ENCODE measurements around the gene DNTT.

The DNTT gene

DNA sequence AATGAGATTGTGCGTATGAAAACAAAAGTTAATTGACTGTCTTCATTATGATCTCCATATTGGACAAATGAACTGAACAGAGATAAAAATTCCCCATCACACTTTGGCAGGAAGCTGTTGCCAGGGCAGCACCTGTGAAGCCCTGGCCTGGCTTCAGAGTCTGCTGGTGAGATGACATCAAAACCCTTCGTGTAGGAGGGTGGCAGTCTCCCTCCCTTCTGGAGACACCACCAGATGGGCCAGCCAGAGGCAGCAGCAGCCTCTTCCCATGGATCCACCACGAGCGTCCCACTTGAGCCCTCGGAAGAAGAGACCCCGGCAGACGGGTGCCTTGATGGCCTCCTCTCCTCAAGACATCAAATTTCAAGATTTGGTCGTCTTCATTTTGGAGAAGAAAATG lies at the start of gene DNTT:
DNTT (plus strand) TSS at position 205 of the 400 bp plus-strand sequence; CDS start at position 269, 64 bp downstream.
- DNase-seq = no peak

DNA sequence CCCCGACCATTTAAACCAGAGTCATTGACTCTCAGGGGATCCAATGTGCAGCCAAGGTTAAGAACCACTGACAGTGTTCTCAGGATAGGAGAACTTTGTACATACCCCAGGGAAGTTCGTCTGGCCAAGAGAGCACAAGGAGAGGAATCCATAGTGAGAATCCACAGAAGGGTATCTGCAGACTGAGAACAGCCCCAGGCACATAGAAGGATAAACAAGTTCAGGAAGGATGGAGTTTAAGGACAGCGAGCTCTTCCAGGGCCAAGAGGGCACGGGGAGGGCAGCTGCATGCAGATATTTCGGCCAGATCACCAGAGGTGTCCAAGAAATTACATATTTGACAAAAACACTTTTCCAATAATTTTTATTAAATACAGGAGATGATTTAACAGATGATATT lies 49.3 kb upstream of the DNTT start:
- no peak for DNase-seq

DNA sequence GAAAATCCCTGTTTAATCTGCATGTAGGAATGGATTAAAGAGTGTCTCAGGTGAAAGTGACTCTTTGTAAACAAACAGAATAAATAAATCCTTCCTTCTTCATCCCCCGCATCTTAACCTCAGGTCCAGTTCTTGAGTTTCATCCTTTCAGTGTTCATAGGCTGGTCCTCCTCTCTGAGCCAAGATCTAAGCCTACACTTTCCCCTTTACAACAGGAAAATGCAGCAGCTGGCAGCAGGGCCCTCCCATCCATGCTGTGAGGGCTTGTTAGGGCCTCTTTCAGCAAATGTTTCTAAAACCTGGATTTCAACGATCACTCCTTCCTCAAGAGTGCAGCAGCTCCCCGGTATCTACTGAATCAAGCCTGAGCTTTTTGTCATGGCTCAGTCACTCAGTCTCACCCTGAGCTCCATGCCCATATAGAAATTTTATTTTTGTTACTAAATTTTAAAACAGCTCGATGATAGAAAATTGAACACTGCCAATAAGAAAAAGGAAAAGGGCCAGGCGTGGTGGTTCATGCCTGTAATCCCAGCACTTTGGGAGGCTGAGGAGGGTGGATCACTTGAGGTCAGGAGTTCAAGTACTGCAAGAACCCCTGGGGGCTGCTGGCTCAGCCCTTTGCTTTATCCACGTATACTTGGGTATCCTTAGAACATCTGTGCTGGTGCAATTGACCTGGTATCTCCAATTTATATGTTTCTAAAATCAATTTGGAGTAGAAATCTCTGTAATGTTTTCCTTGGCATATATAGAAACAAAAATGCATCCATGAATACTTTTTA lies 48.5 kb upstream of the DNTT start:
- DNase-seq = peak; percentile 26

DNA sequence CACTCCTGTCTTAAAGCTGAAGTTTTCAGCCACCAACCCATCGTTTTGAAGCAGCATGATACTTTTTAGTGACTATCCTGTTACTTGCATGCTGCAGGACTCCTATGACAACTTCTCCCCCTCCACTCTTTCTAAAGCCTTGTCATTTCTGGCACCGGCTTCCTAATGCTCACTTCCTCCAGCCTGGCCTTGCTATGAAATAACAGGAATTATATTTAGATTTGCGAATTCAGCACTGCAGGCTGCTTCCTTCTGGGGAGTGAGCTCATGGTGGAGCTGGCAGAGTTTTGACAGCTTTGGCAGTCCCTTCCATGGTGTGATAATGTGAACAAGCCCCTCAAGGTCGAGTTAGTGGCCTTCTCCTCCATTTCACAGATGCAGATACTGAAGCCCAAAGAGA lies 46.3 kb upstream of the DNTT start:
- DNase-seq = no peak

DNA sequence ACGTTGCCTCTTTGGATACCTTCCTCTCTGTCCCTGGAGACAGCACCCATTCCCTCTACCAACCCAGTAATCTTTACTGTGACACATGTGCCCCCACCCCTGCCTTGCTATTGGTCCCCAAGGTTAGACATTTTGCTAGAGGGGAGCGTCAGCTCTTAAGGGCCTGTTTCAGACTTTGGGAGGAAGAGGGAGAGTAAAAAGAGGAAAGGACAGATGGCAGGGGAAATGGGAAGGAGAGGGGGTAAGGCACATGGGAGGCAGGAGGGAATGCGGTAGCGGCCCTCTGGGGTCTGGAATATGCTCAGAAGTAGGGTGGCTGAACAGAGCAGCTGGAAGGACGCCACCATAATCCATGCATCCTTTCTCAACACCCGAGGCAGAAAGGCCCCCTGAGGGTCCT lies 45.1 kb upstream of the DNTT start:
- no peak for DNase-seq

DNA sequence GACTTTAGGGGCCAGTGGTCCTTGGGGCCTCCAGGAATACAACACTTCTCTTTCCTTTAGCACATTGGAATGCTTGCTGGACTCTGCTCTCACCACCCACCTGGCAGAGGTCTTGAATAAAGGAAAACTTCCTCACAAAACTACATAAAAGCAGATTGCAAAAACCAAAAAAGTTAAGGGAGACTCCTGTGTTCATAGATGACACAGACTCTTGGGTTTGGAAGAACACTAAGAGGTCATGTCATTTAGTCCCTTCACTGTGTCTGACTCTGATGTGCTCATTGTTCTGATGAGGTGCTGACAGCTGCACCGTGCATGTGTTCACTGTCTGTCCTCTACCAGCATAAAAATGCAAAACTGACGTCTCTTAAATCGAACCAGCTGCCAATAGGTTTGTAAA lies 44.2 kb upstream of the DNTT start:
- no peak for DNase-seq

DNA sequence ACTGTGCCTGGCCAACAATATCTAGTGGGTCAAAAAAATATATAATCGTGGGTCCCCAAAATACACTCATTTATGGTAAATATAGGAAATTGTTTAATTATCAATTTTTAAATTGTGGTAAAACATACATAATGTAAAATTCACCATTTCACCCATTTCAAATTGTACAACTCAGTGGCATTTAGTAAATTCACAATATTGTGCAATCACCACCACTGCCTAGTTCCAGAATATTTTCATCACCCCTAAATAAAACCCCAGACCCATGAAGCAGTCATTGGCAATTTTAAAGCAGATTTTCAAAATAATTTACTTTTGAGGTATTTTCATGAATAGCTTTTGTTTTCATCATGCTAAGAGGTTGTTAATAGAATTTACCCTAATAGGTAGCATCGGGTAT lies 43.1 kb upstream of the DNTT start:
- no peak for DNase-seq

DNA sequence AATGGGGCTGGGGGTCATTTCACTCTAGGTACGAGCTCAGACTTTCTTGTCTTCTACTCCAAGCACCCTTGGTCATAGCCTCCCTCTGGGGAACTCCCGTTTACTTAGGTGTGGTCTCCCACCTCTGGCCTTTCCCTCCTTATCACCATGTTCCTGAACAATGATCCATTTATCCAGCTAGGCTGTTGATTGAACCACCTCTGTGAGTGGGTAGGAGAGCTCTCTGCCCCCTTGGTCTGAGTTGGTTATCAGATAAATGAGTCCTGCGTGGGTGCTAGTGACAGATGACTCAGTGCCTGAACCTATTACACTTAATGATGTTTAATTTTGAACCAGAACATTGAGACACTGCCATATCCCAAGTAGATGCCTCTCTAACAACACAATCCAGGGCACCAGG lies 42.3 kb upstream of the DNTT start:
- DNase-seq = no peak

DNA sequence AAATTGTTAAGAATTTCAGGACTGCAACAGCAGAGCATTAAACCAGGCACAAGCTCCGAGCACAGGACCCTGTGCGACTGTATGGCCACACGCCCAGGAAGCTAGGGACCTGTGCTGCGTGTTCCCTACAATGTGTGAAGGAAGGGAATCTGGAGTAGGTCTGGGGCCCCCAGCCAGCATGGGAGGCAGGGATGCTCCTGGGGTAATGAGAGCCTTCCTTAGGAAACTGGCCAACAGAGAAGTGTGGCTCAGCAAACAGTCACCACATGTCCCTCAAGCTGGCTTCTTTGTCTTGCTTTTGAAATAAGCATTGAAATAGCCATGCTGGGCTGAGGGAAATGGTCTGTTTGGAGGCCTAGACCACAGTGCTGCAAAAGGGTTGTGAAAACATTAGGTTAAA lies 41.1 kb upstream of the DNTT start:
- DNase-seq = no peak

DNA sequence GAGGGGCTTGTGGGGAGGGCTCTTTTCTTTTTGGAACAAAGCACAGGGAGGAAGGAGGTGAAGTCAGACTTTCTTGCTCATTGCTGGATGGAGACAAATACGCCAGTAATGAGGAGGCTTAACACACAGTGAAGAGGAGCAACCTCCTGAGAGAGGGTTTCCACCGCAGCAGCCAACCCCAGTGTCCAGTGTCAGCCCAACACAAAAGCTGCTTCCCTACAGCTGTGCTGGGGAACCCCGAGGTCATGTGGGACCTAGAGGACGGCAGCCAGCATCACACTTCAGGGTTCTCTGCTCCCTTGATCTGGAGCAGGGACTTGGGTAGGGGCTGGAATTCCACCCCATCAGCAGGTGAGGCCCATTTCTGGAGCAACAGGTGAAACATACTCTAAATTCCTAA lies 40.6 kb upstream of the DNTT start:
- DNase-seq = no peak

DNA sequence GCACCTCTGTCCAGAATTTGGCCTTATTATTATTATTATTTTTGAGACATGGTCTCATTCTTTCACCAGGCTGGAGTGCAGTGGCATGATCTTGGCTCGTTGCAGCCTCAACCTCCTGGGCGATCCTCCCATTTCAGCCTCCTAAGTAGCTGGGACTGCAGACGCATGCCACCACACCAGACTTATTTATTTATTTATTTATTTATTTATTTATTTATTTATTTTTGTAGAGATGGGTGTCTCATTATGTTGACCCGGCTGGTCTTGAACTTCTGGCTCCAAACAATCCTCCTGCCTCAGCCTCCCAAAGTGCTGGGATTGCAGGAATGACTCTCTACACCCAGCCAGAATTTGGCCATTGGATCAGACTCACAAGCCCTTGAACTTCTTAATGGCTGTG lies 39.3 kb upstream of the DNTT start:
- no peak for DNase-seq

DNA sequence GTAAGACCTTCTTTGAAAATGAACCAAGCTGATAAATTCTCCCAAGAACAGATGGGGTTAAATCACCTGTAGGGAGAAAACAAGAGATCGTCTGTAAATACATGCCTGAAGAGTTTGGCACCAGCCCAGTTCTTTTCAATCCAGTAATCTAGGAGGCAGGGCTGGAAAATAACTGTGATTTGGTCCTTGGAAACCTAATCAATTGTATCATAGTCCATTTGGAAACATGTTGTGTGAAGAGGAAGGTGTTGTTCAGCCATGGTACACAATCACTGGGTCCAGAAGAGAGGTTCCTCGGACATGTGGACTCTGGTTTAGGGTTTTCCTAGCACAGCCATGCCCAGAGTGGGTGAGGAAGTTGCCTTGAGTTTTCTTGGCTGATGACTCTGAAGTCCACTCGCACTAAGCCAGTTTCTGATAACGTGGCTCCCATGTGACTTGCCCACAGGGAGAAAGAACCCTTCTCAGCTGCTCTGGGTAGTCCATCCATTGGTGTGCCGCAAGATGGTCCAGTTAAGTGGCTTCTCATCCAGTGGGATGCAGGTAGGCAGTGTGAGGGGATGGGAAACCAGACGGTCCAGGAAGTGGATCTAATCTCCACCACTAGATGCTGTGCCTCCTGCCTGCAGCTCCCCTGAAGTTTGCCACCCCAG lies 38.0 kb upstream of the DNTT start:
- DNase-seq = no peak

DNA sequence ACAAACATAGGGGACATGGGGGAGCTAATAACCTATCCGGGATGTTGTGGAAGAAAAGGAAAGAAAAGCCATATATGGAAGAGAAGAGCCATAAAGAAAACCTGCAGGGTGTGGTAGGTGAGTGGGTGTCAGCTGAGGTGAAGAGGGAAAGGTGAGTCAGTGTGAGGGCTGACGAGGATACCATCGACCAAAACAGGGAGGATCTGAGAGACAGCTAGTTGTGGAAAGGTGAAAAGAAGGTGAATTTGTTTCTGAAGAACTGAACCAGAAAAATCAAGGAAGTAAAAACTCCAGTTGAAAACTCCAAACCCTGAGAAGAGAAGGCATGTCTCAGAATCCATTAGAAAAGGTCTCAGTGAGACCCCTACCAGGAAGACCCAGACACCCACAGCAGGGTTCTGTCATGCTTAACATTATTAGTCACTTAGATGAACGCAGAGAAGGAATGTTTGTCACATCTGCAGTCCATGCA lies 37.0 kb upstream of the DNTT start:
- no peak for DNase-seq

DNA sequence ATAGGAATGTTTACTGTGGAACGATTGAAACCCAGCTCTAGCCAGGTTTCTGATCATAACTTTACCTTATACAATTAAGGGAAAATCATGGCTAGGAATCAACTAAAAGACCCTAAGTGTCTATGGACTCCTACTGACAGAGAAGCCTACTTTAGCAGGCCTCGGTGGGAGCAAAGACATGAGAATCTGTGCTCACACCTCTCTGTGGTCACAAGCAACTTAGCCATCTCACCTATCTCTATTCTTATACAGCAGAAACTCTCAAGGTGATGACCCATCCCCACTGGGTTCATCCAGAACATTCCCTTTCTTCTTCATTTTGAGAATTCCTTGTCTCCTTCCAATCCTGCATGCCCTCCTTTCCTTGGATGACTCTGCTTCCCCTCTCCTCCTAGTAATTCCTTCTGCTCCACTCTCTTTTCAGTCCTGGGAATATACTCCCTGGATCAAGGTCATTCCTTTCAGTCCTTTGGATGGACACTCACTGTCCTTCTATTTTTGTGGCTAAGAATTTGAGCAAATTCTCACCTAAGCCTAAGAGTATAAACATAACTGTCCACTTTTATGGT lies 35.8 kb upstream of the DNTT start:
- no peak for DNase-seq

DNA sequence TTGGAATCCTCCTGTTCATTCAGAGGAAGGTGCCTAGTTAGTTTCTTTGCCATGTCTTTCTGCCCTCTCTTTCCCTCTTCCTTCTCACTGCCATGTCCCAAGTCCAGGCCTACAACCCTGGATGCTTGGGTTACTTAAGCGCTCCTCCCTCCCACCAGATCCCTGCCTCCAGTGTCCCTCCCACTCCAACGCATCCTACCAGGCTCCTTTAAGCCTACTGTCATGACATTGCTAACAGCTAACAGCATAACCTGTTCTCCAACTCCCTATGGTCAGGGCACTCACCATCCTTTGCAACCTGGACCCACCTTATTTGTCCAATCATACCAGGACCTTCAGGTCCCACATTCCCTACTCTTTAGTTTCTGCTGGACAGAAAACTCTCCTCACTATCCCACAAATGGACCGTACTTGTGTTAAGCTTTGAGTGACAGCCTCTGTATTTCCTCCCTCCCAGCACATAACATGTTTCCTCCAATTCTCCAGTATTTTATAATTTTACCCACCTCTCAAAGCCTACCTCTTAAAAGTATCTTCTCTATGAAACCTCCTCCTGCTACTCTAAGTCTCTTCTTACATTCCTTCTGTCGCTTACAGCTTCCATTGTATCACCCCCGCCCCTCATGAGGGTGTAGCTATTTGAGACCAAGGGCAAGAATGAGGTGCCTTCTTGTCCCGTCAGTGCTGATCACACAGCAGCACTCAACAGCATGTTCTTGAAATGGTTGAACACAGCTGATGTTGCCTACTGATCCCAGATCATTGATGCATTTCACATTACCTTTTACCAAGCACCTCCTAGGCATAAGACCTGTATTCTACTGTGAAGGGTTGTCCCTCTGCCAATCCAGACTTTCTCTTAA lies 34.6 kb upstream of the DNTT start:
- no peak for DNase-seq

DNA sequence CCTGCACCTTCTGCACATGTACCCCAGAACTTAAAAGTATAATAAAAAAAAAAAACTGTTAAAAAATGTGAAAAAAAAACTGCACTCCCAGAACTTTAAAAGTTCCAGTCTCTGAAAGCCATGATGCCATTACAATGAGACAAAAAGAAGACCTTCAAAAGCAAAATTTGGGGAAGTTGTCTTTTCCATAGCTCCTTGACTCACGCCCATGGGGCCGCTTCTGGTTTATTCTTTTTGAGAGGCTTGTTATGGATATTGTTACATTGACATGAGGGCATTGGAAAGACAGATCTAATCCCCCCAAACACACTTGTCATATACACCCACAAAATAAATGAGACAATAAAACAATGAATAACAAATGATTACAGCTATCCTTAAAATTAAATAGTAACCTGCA lies 33.7 kb upstream of the DNTT start:
- no peak for DNase-seq

DNA sequence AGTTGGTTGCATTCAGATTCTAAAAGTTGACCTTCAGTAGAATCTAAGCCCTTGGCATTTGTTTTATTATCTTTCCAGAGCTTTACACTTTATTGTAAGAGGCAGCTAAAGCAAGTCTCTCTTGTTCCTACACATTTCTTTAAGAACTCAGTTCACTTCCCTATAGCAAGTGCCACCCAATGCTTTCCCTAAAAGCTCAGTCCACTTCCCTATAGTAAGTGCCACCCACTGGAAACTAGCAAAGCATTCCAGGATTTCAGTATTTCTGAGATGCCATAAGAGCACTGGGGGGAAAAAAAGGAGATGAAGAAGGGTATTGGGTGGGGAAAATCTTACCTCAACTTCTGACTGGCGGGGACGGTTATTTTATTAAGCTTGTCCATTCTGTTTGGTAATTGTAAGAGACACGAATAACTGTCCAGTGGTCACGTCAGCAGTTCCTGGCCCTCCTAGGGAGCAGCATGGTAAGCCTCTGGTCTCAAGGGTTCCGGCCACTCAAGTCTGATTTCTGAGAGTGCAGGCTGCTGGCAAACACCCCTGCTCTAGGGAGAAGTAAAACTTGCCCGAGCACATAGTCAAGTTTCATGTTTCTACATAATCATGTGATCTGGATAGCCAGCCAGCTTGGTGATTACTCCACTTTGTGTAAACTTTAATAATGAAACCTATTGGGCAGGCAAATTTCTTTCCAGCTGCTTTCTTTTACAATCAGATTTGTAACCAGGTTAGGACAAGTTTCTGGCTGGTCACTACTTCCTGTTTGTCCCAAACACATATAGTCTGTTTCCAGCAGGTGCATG lies 33.0 kb upstream of the DNTT start, which contains the start of gene BLNK:
BLNK (minus strand) TSS at position 554 of the 800 bp plus-strand sequence; CDS start at position 383, 171 bp downstream.
- DNase-seq = no peak

DNA sequence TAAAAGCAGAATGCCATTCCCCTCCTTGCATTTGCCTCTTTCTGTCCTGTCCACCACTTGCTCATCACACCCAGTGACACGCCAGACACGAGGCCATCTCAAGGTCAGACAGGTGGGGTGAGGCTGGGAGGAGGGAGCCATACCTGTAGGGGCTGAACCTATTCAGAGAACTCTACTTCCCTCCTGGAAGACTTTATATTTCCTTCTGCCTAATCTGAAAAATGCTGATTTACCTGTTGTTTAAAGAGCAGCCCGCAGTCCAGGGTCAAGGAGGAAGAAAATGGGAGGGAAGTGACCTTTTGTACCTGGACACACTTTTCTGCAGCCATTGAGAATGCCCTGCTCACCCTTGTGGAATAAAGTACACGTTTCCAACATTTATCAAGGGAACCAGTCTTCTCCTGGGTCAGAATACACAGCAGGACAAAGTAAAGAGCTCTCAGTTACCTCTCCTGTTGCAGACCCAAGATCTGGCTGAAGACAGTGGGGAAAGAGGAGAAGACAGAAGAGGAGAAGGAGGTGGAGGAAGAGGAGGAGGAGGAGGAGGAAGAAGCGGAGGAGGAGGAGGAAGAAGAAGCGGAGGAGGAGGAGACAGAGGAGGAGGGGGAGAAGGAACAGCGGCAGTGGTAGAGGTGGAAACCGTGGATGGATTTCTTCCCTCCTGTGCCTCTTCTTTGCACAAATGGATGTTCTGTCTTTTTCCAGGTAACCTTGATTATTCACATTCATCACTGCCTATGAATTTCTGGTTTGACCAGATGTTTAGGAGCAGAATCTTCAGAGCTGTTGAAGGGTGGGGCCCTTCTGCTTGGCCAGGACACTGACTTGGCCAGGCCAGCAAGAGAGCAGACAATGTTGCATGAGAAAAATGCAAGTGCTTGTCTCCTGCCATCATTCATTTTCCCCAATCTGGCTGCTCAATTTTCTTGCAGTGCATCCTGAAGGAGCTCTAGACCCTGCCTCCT lies 31.6 kb upstream of the DNTT start:
- DNase-seq = no peak

DNA sequence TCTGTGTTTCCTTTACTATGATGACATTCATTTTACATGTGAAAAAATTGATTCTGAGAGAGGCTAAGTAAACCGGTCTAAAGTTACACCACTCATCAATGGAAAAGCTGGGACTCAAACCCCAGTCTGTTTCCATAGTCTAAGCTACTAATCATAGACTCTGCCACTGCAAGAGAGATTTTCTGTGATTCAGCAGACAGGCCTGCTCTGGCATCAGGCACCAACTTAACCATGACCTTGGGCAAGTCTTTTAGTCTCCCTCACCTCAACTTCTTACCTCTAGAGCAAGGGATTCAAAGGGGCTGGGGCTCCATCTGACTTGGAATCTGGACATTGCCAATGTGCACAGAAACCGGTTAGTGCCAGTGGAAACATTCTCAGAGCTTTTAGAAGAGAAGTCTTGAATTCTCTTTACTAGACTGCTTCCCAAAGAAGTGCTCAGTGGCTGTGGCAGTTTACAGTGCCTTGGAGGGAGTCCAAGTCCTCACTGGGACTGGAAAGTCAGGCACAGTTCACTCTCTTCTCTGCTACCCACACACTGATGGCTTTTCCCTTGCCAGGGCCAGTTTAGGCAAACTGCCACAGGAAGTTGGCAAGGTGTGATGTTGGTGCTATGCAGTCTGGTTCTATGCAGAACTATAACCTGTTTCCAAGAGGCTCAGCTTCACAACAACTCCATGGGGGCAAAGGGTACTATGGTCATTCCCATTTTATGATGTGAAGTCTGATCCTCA lies 28.4 kb upstream of the DNTT start:
- DNase-seq = no peak

DNA sequence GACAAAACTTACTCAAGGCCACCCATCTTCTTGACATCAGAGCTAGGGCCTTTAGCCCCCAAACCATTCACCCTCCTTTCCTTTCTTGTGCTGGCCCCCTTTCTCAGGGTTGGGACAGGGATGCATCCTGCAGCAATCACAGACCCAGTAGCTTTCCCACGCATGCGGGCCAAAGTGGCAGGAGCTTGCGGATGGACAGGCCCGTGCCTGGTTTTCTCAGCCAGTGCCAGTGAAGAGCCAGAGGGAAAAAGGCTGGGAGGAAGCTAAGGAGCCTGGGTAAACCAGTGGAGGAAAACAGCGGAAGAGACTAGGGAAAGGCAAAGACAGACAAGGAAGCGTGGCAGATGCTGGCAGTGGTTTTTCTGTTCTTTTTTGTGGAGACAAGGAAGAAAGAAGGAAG lies 27.8 kb upstream of the DNTT start:
- DNase-seq = no peak
